C4-2B (cell line): Measurements from ENCODE around the gene TRAF5.

Experiments used
- ZFX ChIP-seq: fragments of 450-650 bp; IDR thresholded peaks from 2 replicates; pipeline ENCODE4 v1.6.1; 2017
- TF ChIP-seq, protein P1 (sequence below): fragments of 450-650 bp; conservative IDR thresholded peaks from 2 replicates; pipeline ENCODE4 v1.5.1; 2017; ENCODE audit warnings: mild to moderate bottlenecking

DNA sequence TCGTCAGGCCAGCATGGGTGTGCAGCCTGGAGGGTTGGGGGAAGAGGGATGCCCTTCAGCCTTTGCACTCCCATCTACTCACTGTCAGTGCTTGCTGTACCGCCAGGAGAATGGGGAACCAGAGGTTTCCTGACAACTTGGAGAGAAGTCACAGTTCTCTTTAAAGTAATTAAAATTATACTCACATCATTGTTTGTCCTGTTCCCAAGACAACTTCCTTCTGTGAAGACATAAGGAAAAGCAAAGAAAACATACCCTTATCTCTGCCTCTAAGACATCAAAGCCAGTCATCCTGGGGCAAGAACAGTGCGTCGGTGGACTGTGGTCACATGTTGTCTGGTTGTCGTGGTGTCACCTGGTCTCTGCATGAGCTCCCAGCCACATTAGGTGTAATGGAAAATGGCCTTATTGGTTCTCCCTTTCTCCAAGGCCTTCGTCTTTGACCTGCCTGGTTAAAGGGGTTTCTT is 17.6 kb downstream of the TRAF5 start:
- TF ChIP-seq, protein P1, sequence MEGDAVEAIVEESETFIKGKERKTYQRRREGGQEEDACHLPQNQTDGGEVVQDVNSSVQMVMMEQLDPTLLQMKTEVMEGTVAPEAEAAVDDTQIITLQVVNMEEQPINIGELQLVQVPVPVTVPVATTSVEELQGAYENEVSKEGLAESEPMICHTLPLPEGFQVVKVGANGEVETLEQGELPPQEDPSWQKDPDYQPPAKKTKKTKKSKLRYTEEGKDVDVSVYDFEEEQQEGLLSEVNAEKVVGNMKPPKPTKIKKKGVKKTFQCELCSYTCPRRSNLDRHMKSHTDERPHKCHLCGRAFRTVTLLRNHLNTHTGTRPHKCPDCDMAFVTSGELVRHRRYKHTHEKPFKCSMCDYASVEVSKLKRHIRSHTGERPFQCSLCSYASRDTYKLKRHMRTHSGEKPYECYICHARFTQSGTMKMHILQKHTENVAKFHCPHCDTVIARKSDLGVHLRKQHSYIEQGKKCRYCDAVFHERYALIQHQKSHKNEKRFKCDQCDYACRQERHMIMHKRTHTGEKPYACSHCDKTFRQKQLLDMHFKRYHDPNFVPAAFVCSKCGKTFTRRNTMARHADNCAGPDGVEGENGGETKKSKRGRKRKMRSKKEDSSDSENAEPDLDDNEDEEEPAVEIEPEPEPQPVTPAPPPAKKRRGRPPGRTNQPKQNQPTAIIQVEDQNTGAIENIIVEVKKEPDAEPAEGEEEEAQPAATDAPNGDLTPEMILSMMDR = no peak
- TF ChIP-seq ZFX = no peak
